ENCODE results near the gene IL18R1. TPM values are rescaled to one million over a fixed set of nuclear protein-coding genes. Genes with fewer than 3 reads are reported as not detected.

IL18R1 gene
- total RNA-seq, 4 donors from 2014 or later: 1.7 to 9.4 (median 3.0) TPM

DNA sequence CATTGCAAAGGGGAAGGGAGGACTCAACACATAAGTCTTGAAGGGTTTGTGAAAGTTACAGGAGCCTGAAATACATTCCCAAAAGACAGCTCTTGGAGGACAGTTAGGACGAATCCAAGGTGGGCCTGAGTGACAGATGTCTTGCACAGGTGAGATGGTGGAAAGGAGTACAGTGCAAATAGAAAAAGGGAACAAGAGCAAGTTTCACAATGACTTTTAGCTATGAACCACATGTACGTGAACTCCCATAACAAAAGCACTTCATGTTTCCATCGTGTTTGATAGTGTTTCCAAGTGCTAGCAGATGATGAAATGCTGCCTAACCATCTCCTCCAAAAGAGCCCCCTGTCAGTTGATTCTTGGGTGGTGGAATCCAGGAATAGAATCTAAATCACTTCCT is 69.2 kb downstream of the IL18R1 start:
- Histone ChIP-seq H3K9me3 (no peaks in the 10 kb centered on the region), H3K36me3 (no peaks in the 10 kb centered on the region), H3K27ac (no peak overlapping the region), H3K4me3 (replicated peaks in 1 of 3) (no peak overlapping the region), H3K4me1 (no peaks in the 10 kb centered on the region), H3K27me3 (no peaks in the 10 kb centered on the region)
- intact Hi-C loops (cut with DNase I): no loop called here
- DNase-seq: no peak
- WGBS, 2 donors: 61 to 70% methylated on average over 3 of the region's 3 CpGs
- TF ChIP-seq, protein P1, sequence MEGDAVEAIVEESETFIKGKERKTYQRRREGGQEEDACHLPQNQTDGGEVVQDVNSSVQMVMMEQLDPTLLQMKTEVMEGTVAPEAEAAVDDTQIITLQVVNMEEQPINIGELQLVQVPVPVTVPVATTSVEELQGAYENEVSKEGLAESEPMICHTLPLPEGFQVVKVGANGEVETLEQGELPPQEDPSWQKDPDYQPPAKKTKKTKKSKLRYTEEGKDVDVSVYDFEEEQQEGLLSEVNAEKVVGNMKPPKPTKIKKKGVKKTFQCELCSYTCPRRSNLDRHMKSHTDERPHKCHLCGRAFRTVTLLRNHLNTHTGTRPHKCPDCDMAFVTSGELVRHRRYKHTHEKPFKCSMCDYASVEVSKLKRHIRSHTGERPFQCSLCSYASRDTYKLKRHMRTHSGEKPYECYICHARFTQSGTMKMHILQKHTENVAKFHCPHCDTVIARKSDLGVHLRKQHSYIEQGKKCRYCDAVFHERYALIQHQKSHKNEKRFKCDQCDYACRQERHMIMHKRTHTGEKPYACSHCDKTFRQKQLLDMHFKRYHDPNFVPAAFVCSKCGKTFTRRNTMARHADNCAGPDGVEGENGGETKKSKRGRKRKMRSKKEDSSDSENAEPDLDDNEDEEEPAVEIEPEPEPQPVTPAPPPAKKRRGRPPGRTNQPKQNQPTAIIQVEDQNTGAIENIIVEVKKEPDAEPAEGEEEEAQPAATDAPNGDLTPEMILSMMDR (IDR thresholded peaks at IDR 0.05): no peak
- TF ChIP-seq POLR2A (IDR thresholded peaks at IDR 0.05): no peak

DNA sequence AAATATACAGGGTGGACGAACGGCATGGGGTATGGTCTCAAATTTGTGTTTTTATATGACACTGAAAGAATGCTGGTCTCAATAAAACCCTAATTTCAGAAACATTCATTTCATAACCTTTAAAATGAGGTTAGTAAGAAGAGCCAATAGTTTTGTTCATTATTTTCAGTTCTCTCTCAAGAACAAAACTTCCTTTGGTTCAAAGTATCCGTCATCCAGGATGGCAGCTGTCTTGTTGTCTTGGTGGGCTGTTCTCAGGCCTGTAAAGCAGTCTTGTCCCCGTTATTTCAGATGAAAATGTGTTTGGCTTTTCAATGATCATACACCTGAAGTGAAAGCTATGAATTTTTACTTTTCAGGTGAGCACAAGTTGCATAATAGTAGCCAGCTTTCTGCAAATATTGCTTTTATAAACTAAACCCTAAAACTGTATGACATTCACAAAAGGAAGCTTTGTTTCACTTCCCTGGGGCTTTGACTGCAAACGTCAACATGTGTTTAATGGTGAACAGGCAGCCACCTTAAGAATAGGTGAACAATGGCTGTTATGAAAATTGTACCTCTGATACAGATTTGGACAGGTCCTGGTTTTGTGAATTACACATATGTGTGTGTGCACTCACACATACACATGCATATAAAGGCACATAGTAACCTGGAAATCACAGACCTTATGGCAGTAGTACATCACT is 70.0 kb downstream of the IL18R1 start:
- no peak for DNase-seq

DNA sequence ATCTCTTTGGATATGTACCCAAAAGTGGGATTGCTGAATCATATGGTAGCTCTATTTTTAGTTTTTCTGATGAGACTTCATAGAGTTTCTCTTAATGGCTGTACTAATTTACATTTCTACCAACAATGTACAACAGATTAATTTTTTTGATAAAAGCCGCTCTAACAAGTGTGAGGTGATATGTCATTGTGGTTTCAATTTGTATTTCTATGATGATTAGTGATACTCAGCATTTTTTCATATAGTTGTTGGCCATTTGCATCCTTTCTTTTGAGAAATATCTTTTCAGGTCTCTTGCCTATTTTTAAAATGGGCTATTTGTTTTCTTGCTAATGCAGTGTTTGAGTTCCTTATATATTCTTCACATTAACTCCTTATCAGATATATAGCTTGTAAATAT is 71.7 kb downstream of the IL18R1 start:
- Histone ChIP-seq H3K4me3 (replicated peaks in 1 of 3) (no peak overlapping the region), H3K27ac (no peak overlapping the region), H3K27me3 (no peaks in the 10 kb centered on the region), H3K4me1 (no peaks in the 10 kb centered on the region), H3K9me3 (no peaks in the 10 kb centered on the region), H3K36me3 (no peaks in the 10 kb centered on the region)
- WGBS, 2 donors: 47 to 96% methylated on average over 1 of the region's 1 CpG
- intact Hi-C loops (cut with DNase I): no loop called here
- TF ChIP-seq, protein P1 (IDR thresholded peaks at IDR 0.05): no peak
- no peak for TF ChIP-seq POLR2A (IDR thresholded peaks at IDR 0.05)
- no peak for DNase-seq

More for the DNA sequence above, 70.0 kb downstream of the IL18R1 start:
- Histone ChIP-seq H3K27me3 (no peaks in the 10 kb centered on the region), H3K36me3 (no peaks in the 10 kb centered on the region), H3K4me1 (no peaks in the 10 kb centered on the region), H3K9me3 (no peaks in the 10 kb centered on the region), H3K27ac (no peak overlapping the region), H3K4me3 (replicated peaks in 1 of 3) (no peak overlapping the region)
- no peak for TF ChIP-seq POLR2A (IDR thresholded peaks at IDR 0.05)
- TF ChIP-seq, protein P1 (IDR thresholded peaks at IDR 0.05): no peak
- intact Hi-C loops (cut with DNase I): no loop called here
- 62 to 65% methylated on average over 5 of the region's 5 CpGs for WGBS, 2 donors

DNA sequence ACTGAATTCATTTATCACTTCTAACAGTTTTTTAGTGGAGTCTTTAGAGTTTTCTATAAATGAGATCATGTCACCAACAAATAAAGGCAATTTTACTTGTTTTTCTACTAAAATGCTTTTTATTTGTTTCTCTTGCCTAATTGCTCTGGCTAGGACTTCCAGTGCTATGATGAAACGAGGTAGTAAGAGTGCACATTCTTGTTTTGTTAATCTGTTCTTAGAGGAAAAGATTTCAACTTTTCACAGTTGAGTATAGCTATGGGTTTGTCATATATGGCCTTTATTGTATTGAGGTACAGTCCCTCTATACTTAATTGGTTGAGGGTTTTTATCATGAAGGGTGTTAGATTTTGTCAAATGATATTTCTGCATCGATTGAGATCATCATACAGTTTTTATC is 73.0 kb downstream of the IL18R1 start:
- Histone ChIP-seq H3K9me3 (no peaks in the 10 kb centered on the region), H3K4me3 (replicated peaks in 1 of 3) (no peak overlapping the region), H3K36me3 (no peaks in the 10 kb centered on the region), H3K4me1 (no peaks in the 10 kb centered on the region), H3K27ac (no peak overlapping the region), H3K27me3 (no peaks in the 10 kb centered on the region)
- no peak for DNase-seq
- intact Hi-C loops (cut with DNase I): no loop called here
- no peak for TF ChIP-seq POLR2A (IDR thresholded peaks at IDR 0.05)
- TF ChIP-seq, protein P1 (IDR thresholded peaks at IDR 0.05): no peak
- 78 to 80% methylated on average over 2 of the region's 2 CpGs for WGBS, 2 donors

DNA sequence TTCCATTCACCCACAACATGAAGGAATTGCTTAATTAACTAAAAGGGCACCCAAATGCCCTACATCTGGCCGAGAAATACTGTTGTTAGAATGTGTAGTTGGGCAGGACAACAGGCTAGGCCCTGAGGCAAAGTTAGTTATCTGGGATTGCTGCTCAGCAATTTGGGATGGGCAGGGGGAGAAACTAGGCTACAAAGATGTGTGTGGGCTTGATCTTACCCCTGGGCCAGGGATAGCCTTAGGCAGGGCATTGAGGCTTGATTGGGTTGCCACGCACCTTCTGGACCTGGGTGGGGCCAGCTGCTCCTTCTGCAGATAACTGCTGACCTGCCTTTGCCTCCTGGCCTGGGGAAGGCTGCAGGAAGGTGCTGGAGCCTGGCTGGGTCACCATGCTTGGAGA is 76.8 kb downstream of the IL18R1 start:
- WGBS, 2 donors: 87 to 88% methylated on average over 2 of the region's 2 CpGs
- TF ChIP-seq, protein P1 (IDR thresholded peaks at IDR 0.05): no peak
- no peak for TF ChIP-seq POLR2A (IDR thresholded peaks at IDR 0.05)
- Histone ChIP-seq H3K4me3 (replicated peaks in 1 of 3) (no peak overlapping the region), H3K9me3 (no peaks in the 10 kb centered on the region), H3K36me3 (no peaks in the 10 kb centered on the region), H3K4me1 (no peaks in the 10 kb centered on the region), H3K27ac (no peak overlapping the region), H3K27me3 (no peaks in the 10 kb centered on the region)
- no peak for DNase-seq
- intact Hi-C loops (cut with DNase I): no loop called here
